ENCODE measurements around the gene INSC.

INSC gene

DNA sequence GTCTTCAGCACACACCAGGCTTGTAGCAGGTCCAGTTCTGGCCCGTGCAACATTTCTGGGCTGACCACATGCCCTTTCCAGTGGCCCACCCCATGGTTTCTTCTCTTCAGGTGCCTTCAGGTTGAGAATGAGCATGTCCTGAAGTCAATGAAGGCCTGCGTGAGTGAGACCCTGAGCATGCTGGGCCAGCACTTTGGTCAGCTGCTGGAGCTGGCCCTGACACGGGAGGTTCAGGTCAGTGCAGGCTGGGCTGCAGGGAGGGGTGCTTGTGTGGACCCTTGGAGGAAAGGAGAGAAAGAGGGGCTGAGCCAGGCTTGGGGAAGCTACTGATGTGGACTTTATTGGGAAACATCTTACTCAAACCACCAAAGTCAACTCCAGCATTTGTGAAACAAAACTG is 63.5 kb downstream of the INSC start:
- FAIRE-seq, result no peak
- no peak for DNase-seq (ENCODE audit: extremely low spot score, insufficient read length, low read depth)

DNA sequence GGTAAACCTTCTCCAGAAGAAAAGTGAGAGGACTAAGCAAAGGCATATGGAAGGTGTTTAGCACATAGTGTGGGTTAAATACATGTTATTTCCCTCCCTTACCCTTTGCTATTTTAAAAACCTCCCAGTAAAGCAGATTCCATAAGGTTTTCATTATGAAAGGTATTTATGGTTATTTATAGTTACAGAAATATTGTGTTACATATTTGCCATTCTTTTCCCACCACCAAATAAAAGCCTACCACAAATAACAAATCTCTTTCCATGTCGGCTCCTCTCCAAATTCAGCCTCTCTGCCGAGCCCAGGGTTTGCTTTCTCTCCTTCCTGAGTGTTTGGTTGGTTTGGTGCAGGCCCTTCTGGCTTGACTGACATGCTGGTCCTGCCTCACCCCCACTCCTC is 64.4 kb downstream of the INSC start:
- DNase-seq (ENCODE audit: extremely low spot score, insufficient read length, low read depth) (no peak), FAIRE-seq (no peak)

DNA sequence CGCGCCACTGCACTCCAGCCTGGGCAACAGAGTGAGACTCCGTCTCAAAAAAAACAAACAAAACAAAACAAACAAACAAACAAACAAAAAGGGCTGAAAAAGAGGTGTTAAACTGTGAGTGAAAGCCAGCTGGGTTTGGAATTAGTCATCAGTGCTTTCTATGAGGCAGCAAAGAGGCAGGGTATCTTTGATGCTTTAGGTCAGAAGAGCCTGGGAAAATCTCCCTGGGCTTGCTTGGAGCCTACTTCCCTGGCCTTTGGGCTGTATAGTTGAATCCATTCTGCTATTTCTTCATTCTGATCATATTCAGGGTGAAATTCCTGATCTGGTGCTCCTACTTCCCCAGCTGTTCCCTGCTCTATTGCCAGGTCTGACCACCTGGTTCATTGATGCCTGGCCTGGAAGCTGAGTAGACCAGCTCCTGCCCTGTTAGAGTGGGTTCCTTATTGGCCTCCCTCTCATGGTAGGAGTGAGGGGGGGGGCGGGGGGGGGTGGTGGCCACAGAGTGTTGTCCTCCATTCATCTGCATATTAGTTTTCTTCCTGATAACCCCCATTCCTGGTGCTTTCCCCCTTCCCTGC is 65.6 kb downstream of the INSC start:
- FAIRE-seq, result no peak
- no peak for DNase-seq (ENCODE audit: extremely low spot score, insufficient read length, low read depth)

DNA sequence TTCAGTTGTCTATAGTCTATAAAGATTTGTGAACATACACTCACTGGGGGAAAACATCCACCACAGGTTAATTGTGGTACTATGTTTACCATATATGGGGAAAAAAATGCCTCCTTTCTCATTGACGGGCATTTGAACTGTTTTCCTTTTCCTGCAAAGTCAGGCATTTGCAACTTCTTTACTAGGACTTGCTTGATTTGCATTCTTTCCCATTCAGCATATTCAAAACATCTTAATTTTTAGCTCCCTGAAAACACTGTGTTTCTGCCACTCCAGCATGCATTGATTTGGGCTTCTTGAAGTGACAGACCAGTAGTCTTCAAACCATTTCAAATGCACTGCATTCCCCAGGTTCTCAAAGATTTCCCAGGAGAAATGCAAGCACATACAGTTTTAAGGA is 67.6 kb downstream of the INSC start:
- FAIRE-seq (no peak), DNase-seq (ENCODE audit: extremely low spot score, insufficient read length, low read depth) (no peak)

DNA sequence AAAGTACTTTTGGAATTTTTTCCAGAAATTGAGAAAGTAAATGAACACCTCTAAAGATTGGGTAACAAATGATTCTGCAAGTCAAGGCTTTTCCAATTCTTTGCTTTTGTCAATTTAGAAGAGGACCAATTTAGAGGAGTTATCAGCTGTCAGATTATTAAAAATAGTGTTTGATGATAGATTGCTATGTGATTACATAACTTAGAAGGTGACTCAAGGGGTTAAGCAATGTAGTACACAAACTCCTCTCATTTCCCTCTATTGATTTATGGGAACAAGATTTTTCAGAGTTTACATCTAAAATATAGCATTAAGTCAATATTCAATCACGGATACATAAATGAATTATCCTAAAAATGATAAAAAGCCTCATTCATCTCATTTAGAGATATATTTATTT is 70.3 kb downstream of the INSC start:
- no peak for DNase-seq (ENCODE audit: extremely low spot score, insufficient read length, low read depth)
- no peak for FAIRE-seq

DNA sequence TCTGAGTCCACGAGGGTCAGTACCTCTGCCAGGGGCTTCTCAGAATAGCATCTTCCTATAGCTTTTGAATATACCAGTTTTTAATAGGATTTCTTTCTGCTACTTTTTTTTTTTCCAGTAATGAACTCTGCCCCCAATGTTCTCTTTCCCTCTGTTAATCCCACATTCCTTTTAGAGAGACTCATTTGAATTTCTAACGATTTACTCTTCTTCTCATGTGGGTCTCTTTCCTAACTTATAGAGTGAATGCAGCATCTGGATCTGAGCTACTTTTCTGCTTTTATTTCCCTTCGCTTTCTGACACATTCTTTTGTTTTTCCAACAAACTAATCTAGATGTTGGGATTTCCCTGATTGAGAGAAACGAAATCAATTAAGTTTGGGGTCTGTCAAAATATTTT is 71.4 kb downstream of the INSC start:
- FAIRE-seq (no peak), DNase-seq (ENCODE audit: extremely low spot score, insufficient read length, low read depth) (no peak)

DNA sequence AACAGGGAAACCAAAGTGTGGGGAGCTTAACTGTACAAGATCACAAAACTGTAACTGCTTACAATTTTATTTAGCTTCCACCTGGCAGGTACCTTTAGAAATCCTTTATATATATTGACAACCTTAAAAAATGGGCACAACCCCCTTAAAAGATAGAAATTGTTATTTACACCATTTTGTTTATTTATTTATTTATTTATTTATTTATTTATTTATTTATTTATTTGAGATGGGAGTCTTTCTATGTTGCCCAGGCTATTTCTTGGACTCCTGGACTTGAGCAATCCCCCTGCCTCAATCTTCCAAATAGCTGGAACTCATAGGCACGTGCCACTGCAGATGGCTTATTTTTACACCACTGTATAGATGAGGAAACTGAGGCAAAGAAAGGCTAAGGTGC is 74.5 kb downstream of the INSC start:
- DNase-seq (ENCODE audit: extremely low spot score, insufficient read length, low read depth) (no peak), FAIRE-seq (no peak)

DNA sequence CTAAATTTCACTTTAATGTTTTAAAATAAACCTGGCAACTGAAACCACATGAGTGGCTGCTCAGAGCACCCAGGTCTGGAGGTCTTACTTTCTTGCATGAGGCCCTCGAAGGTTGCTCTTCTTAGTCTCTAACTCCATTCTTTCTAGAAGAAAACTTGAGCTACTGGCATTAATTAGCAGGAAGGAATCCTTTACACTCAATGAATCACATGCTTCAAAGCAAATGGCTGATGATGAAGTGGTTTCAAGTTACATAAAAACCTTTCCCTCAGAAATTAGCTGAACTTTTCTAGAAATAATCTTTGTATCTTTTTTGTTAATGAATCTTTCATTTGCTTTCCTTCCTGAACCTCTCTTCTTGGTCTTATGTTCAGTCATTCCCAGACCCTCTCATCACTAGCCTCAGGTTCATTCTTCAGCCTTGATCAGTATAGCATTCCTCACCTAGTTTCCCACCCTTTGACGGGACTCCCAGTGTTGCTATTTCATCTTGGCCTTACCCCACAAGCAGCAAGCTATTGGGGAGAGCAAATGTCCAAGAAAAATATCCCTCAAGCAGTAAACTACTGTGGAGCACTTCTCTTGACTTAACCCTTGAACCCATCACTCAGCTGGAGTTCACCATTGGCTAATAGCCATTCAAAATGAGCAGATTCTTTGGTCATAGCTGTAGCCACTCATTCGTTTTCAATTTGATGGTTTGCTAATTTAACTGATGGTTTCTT is 75.1 kb downstream of the INSC start:
- DNase-seq (ENCODE audit: extremely low spot score, insufficient read length, low read depth), result no peak
- FAIRE-seq, result no peak

DNA sequence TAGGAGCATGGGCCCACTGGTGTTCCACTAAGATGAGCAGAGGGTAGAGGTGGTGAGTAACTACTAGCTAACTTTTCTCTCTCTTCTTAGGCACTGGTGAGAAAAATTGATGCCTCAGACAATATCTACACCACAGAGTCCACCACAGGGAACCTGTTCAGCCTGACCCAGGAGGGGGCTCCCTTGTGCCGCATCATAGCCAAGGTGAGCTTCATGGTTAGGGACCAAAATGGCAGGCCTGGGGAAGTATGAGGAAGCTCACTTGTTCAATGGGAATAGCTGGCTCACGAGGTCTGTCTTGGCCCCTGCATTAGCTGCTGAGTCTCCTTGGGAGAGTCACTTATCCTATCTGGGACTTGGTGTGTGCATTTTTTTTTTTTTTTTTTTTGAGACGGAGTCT is 75.9 kb downstream of the INSC start:
- DNase-seq (ENCODE audit: extremely low spot score, insufficient read length, low read depth) (no peak), FAIRE-seq (no peak)

DNA sequence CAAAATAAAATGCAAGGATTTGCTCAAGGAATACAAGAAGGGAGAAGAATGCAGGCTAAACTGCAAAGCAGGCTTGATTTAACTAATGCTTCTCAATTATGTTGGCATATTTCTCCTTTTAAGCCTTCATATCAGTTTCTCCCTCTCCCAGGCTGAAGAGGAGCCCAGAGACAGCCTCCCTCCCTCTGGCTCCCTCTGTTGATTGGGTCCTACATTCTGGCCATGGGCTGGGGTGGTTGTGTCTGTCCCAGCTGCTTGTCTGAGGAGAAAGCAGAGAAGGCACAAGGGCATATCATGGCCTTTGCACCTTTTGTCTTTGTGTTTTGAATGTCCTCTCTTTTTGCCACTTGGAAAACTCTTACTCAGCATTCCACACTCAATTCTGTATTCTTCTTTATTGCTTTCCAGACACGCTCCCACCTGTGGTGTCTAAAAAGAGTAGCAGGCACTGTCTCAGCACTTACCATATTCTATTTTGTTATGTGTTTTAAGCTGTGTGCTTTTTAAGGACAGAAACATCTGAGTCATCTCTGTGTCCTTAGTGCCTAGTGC is 77.4 kb downstream of the INSC start:
- no peak for FAIRE-seq
- no peak for DNase-seq (ENCODE audit: extremely low spot score, insufficient read length, low read depth)

DNA sequence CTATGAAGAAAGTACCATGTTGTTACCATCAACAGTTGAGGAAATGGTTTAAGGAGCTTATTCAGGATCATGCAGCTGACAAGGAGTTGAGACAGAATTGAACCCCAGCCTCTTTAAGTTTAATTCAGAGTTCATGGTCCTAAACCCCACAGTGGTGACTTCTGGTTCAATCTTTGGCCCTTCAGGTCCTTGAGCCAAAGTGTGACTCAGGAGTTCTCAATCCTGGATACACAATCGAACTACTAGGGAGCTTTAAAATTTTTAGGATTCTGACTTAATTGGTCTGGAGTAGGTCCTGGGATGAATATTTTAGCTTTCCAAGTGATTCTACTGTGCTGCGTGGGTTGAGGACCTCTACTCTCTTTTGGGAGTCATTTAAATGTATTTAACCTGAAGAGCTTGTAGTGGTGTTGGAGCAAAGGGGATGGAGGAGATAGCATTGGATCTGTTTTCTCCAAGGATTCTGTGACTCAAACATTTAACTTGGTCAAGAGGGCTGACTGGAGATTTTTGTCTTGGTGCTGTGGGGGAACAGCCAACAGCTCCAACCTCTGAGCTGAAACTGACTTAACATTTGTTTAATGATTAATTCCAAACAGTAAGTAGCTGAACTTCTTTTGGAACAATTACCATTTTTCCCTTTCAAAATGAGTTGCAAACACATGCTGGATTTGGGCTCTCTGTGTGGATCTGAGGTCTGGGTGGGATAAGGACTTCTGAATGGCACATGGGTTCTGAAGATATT is 80.1 kb downstream of the INSC start:
- FAIRE-seq (no peak), DNase-seq (ENCODE audit: extremely low spot score, insufficient read length, low read depth) (no peak)

DNA sequence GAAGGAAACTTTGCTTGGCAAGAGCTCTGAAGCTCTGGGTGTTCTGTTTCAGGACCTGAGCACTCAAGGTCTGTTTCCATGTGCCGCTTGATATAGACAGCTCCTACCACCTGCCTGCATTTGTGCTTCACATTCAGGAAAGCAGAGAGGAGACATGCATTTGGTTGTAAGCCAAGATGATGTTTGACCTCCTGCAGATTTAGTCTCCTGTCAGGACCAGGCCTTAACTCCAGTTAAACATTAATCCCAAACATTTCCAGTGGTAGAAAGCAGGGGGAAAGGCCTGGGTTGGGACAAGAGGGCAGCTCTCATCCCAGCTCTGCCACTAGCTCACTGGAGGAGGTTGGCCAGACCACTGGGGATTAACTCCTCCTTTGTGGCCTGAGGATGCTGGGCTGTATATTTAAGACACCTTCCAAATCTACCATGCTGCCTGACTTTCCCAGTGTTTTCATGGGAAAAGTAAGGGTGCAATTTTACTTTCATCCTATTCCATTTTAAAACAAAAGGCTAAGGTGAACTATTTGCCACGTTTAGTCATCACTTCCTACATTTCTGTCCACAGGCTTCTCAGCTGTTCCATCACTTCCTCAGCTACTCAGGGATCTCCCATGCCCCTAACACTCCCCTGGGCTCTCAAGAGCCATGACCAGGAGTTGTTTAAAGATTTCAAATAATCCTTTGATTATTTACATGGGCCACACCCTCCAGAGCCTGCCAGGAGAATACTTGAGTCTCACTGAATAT is 80.9 kb downstream of the INSC start:
- FAIRE-seq (no peak), DNase-seq (ENCODE audit: extremely low spot score, insufficient read length, low read depth) (no peak)

DNA sequence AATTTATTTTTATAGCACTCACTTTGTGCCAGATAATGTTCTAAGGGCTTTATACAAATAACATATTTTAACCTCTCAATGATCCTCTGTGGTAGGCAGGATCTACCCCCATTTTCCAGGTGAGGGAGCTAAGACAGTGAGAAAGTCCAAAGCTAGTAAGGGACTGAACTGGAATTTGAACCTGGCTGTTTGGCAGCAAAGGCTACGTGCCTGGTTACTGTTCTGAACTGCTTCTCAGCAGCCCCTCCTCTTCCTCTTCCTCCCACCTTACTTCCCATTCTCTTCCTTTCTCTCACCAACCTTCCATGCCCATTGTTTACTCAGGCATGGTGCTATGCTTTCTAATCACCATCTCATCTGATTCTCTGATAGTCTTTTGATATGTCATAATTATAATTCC is 82.0 kb downstream of the INSC start:
- FAIRE-seq, result no peak
- no peak for DNase-seq (ENCODE audit: extremely low spot score, insufficient read length, low read depth)

DNA sequence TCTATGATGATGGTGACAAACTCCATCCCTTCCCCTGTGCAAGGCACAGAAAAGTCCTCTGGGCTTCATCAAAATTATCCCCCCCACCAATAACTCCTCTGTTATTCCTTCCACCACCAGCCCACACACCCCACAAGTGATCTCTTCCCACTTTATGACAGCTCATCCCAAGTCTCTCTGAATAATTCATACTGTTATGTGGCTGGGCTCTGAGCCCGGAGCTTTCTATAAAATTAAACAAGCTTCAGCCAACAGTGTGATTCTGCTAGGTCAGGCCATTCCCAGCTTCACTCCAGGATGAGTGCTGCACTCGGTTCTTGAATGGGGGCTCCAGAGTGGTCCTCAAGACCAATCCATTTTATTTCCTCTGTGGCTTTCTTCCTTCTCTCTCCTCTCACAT is 83.0 kb downstream of the INSC start:
- DNase-seq (ENCODE audit: extremely low spot score, insufficient read length, low read depth) (no peak), FAIRE-seq (no peak)

DNA sequence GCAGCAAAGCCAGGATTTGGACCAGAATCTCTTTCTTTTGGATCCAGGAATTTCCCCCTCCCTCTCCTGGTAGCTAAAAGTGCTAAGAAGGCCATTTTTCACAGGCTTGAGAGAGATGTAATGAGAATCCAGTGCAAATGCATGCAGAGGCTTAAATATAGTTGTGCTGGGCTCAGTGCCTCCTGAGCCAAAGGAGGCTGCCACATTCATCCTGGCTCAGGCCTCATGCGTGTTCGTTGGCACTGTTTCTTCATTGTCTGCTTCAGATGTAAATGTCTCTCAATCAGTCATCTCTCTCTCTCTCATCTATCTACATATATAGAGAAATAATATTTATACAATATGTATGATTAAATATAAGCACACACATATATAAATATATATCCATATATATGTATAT is 83.6 kb downstream of the INSC start:
- DNase-seq (ENCODE audit: extremely low spot score, insufficient read length, low read depth) (no peak), FAIRE-seq (no peak)

DNA sequence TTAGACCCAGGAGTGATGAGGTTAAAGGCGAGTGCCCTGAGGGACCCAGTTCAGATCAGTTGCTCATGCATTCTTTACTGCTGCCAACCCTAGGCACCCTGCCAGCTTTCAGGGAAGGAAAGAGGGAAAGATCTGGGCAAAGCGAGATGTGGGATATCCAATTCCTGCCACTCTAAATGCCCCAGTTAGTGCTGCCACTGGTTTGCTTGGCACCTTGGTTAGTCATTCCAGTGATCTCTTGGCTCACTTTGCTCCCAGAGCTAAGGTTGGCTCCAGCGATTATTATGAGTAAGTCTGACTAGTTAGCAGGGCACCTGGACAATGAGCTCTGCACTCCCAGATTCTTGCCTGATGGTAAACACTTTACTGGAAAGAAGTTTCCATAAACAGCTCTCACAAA is 85.0 kb downstream of the INSC start:
- no peak for FAIRE-seq

DNA sequence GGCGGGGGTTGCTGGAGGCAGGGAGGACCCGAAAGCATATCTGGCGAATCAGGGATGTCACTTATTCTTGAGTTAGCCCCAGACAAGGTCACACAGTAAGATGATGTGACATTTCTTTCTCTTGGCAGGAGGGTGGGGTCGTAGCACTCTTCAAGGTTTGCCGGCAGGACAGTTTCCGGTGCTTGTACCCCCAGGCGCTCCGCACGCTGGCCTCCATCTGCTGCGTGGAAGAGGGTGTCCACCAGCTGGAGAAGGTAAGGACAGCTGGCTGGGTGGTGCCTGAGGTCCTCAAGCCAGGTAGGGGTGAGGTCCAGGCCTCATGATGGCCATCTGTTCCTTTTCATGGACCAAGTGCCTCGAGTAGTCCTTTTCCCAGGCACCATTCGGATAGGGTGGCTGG is 86.0 kb downstream of the INSC start:
- DNase-seq (ENCODE audit: extremely low spot score, insufficient read length, low read depth), result no peak
- FAIRE-seq, result no peak

More for the DNA sequence above, 85.0 kb downstream of the INSC start:
- no peak for DNase-seq (ENCODE audit: extremely low spot score, insufficient read length, low read depth)

DNA sequence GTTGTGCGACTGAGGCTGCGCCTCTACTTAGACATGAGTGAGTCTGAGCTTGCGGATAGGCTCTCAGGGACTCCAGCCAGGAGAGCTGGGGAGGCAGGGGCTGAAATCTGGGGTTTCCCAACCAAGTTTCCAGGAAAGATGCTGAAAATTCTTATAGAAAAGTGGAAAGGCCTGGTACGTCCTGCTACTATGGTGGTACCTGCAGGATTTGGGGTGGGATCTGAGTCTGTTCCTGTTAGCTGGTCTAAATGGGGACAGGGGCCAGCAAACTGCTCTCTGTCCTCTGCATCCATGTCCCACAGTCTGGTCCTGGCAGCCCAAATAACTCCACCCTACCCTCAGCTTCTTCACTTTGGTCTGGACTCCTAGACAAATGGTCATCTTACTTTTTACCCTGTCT is 86.9 kb downstream of the INSC start:
- FAIRE-seq (no peak), DNase-seq (ENCODE audit: extremely low spot score, insufficient read length, low read depth) (no peak)

DNA sequence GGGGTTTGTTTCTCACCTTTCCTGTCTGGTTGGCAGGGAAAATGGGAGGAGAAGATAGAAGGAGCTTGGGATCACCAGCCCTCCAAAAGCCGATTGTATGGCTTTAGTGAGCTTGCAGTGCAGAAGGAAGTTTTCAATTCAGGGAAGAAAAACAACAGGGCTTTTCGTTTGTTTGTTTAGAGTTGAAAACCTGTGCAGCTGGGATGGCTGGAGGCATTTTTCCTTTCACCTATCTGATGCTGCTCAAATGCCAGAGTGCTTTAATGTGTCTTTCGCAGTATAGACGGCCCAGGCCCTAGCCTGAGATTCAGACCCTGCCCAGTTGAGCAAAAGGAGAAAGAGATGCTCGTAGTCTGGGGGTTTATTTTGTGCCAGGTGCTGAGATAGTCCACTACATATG is 87.9 kb downstream of the INSC start:
- no peak for FAIRE-seq
- no peak for DNase-seq (ENCODE audit: extremely low spot score, insufficient read length, low read depth)

DNA sequence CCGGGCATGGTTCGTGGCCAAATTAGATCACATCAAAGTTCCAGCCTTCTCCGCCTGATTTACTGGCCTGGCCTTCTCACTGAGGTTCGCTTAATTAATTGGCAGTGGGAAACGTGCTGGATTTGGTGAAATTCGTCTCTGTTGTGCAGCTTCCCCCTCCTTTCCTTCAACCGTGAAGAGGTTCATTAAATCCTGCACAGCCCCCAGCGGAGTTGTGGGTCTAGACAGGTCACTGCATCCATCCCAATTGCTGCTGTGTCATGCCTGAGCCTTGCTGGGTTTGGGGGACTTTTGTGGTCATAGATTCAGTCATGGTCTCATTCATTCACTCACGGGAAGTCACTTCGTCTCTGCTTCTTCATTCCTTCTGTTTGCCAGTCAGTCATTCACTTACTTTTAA is 90.0 kb downstream of the INSC start:
- DNase-seq (ENCODE audit: extremely low spot score, insufficient read length, low read depth) (no peak), FAIRE-seq (no peak)

DNA sequence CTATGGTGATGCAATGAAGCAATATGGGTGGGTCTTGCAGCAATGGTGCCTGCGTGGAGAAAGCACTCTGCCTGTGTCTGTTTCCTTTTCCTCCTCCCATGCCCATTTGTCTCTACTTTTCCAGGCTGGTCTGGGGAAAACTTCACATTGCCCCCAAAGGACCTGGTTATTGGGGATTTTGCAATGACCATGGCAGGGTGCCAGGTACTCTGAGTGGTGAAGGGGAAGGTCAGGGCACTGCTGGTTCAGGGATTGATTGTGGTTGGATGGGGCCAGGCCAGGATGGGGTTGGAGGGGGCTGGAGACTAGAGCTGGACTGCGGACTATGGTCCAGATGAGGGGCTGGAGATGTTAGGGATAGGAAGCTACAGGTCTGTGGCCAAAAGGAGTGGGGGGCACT is 92.1 kb downstream of the INSC start:
- FAIRE-seq, result no peak
- no peak for DNase-seq (ENCODE audit: extremely low spot score, insufficient read length, low read depth)

All from GM18507 (cell line).